ENCODE measurements around the gene ST14.

DNA sequence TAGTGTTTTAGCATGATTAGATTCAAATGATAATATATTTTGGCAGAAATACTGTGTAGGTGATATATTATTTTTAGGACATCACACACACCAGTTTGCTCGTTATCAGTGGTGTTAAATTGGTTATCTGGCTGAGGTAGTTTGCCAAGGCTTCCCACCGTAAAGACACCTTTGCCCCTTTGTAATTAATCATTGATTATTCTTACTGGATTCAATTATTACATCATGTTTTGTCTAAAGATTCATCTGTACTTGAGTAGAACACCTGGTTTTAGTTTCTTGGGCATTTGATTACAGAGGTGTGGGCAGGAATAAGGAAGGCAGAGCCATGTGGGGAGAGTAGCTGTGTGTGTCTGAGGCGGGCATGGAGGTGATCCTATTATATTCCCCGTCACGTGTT is 39.5 kb upstream of the ST14 start:
- TF ChIP-seq, protein P1, sequence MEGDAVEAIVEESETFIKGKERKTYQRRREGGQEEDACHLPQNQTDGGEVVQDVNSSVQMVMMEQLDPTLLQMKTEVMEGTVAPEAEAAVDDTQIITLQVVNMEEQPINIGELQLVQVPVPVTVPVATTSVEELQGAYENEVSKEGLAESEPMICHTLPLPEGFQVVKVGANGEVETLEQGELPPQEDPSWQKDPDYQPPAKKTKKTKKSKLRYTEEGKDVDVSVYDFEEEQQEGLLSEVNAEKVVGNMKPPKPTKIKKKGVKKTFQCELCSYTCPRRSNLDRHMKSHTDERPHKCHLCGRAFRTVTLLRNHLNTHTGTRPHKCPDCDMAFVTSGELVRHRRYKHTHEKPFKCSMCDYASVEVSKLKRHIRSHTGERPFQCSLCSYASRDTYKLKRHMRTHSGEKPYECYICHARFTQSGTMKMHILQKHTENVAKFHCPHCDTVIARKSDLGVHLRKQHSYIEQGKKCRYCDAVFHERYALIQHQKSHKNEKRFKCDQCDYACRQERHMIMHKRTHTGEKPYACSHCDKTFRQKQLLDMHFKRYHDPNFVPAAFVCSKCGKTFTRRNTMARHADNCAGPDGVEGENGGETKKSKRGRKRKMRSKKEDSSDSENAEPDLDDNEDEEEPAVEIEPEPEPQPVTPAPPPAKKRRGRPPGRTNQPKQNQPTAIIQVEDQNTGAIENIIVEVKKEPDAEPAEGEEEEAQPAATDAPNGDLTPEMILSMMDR (optimal IDR thresholded peaks at IDR 0.05 in 1 of 3, IDR thresholded peaks at IDR 0.05 in 1 of 3, conservative IDR thresholded peaks at IDR 0.05 in 1 of 3; ENCODE audit: extremely low read depth in 1 of 3, insufficient read depth in 2 of 3, low read length in 3 of 3) = no peak
- TF ChIP-seq EZH2 (IDR thresholded peaks at IDR 0.05; ENCODE audit: low read length) = no peak

Data from keratinocyte (primary cell).